ENCODE measurements around the gene ANKRD63. TPM values are rescaled to one million over a fixed set of nuclear protein-coding genes. Genes with fewer than 3 reads are reported as not detected.

ANKRD63 gene
- total and polyA plus RNA-seq, 4 experiments from 2014 or later, result not detected

DNA sequence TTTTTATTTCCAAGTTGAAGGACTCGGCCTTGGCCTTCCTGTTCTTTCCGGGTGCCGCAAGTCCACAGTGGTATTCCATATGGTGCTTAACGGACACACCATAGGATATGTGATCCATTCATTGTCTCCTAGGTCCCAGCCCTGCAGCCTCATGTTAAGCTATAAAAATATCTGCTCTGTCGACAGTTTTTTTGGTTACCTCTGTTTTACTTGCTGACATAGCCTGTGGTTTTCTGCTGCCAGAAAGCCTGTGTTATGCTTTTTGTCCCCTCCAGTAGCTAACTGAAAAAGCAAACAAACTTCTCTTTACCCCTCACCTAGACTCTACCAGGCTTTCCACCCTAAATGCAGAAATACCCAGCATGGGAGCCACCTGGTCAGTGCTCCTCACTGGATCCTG, 45.9 kb upstream of the ANKRD63 start:
- CTCF ChIA-PET (ENCODE audit: partially characterized antibody), result interaction anchor here (0.5 to 21.4 kb wide), 8 partner anchors 8 to 176 kb away, joined by 4 to 634 read pairs (median 6); partner anchors contain the start of genes INAFM2 and PLCB2
- Mint-ChIP-seq H3K27me3 (no peaks in the 10 kb centered on the region), H3K36me3 (no peaks in the 10 kb centered on the region), H3K4me3 (peak overlapping the region in 1 of 8 donors; percentile 3), H3K4me1 (peaks cover 7 to 19% (median 11%) of the 10 kb centered on the region in 4 donors), H3K27ac (peak overlapping the region in 2 of 7 donors; percentile 29 to 33), H3K9me3 (no peaks in the 10 kb centered on the region)
- no peak for DNase-seq
- intact Hi-C loops (cut with micrococcal nuclease), result no loop called here
- H3K4me1 ChIP-seq (ENCODE audit: insufficient read depth, low read length), result peaks cover 12% of the 10 kb centered on the region
- H3K4me3 ChIP-seq (ENCODE audit: low read length in 2 of 2), result no peak overlapping the region
- H3K9me3 ChIP-seq (ENCODE audit: control insufficient read depth in 1 of 2, low read length in 2 of 2), result no peaks in the 10 kb centered on the region
- H3K27ac ChIP-seq (ENCODE audit: low read depth, low read length), result no peak overlapping the region
- H3K36me3 ChIP-seq (ENCODE audit: insufficient read depth, low read length), result no peaks in the 10 kb centered on the region
- no peaks in the 10 kb centered on the region for H3K27me3 ChIP-seq (ENCODE audit: insufficient read depth, low read length)
- POLR2A ChIA-PET (ENCODE audit: partially characterized antibody), result interaction anchor here (5.4 kb wide), 1 partner anchor 21 kb away, joined by 44 read pairs; the partner anchor contains the start of gene PLCB2

GRCh38 chr15:40328176-40328575, 45.3 kb upstream of the ANKRD63 start:
- intact Hi-C loops (cut with micrococcal nuclease), result no loop called here
- DNase-seq, result no peak
- Histone ChIP-seq H3K27ac (ENCODE audit: low read depth, low read length) (no peak overlapping the region), H3K9me3 (ENCODE audit: control insufficient read depth in 1 of 2, low read length in 2 of 2) (no peaks in the 10 kb centered on the region), H3K4me1 (ENCODE audit: insufficient read depth, low read length) (peaks cover 12% of the 10 kb centered on the region), H3K4me3 (ENCODE audit: low read length in 2 of 2) (no peak overlapping the region), H3K36me3 (ENCODE audit: insufficient read depth, low read length) (no peaks in the 10 kb centered on the region), H3K27me3 (ENCODE audit: insufficient read depth, low read length) (no peaks in the 10 kb centered on the region)
- Mint-ChIP-seq H3K36me3 (no peaks in the 10 kb centered on the region), H3K4me3 (no peak overlapping the region), H3K9me3 (no peaks in the 10 kb centered on the region), H3K27me3 (no peaks in the 10 kb centered on the region), H3K4me1 (peaks cover 9 to 15% (median 11%) of the 10 kb centered on the region in 4 donors), H3K27ac (no peak overlapping the region)
- CTCF ChIA-PET (ENCODE audit: partially characterized antibody), result interaction anchor here (1.3 to 21.4 kb wide), 9 partner anchors 9 to 111 kb away, joined by 4 to 634 read pairs (median 8); partner anchors contain the start of genes INAFM2 and PLCB2
- POLR2A ChIA-PET (ENCODE audit: partially characterized antibody), result interaction anchor here (5.4 kb wide), 1 partner anchor 20 kb away, joined by 44 read pairs; the partner anchor contains the start of gene PLCB2

DNA sequence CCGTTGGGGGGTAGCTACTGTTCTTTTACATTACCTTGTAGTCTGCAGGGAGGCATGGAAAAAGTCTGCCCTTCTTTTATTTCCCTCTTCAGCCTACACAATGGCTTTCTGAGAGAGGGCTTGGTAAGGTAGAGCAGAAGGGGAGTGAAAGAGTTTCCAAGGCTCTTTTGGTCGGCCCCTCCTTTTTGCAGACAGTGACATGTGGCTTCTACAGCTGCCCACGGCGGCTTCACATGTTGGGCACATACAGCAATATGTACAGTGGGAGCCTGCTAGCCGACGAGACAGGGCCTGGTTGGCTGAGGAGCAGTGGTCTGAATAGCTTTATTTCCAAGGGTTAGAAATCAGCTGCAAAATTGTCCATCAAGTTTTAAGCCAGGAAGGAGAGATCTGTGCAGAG, 44.6 kb upstream of the ANKRD63 start:
- no peaks in the 10 kb centered on the region for H3K9me3 Mint-ChIP-seq
- H3K4me1 Mint-ChIP-seq, result peaks cover 9 to 20% (median 14%) of the 10 kb centered on the region in 4 donors
- H3K36me3 Mint-ChIP-seq, result no peaks in the 10 kb centered on the region
- Histone ChIP-seq H3K4me3 (ENCODE audit: low read length in 2 of 2) (no peak overlapping the region), H3K4me1 (ENCODE audit: insufficient read depth, low read length) (peaks cover 20% of the 10 kb centered on the region), H3K36me3 (ENCODE audit: insufficient read depth, low read length) (no peaks in the 10 kb centered on the region), H3K27ac (ENCODE audit: low read depth, low read length) (no peak overlapping the region), H3K27me3 (ENCODE audit: insufficient read depth, low read length) (no peaks in the 10 kb centered on the region), H3K9me3 (ENCODE audit: control insufficient read depth in 1 of 2, low read length in 2 of 2) (no peaks in the 10 kb centered on the region)
- intact Hi-C loops (cut with micrococcal nuclease), result no loop called here
- H3K4me3 Mint-ChIP-seq, result no peak overlapping the region
- POLR2A ChIA-PET (ENCODE audit: partially characterized antibody), result interaction anchor here (5.4 kb wide), 1 partner anchor 20 kb away, joined by 44 read pairs; the partner anchor contains the start of gene PLCB2
- no peak overlapping the region for H3K27ac Mint-ChIP-seq
- CTCF ChIA-PET (ENCODE audit: partially characterized antibody), result interaction anchor here (0.5 to 21.4 kb wide), 8 partner anchors 10 to 1152 kb away, joined by 3 to 634 read pairs (median 10); partner anchors contain the start of genes INAFM2 and PLCB2
- no peak for DNase-seq
- H3K27me3 Mint-ChIP-seq, result no peaks in the 10 kb centered on the region

DNA sequence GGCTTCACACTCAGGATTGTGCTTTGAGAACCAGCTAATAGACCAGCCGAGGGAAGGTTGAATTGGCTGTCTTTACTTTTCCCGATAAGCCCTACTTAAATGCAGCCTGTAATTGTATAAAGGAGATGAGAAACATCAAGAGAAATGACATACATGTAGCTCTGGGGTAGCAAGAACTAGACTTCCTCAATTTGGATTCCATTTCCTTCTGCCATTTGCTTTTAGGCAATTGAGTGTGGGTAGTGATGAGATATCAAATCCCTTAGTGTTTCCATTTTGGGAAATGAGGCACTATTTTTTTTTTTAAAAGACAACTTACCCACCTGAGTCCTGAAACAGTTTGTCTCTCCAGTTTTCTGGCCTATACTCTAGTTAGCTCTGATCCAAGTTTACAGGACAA, 42.8 kb upstream of the ANKRD63 start:
- Mint-ChIP-seq H3K9me3 (no peaks in the 10 kb centered on the region), H3K27me3 (no peaks in the 10 kb centered on the region), H3K27ac (peak overlapping the region in 1 of 7 donors; percentile 84), H3K36me3 (no peaks in the 10 kb centered on the region), H3K4me3 (peak overlapping the region in 6 of 8 donors; percentile 8 to 88 (median 26)), H3K4me1 (peaks cover 16 to 35% (median 25%) of the 10 kb centered on the region in 4 donors)
- H3K9me3 ChIP-seq (ENCODE audit: control insufficient read depth in 1 of 2, low read length in 2 of 2), result no peaks in the 10 kb centered on the region
- ChIA-PET POLR2A (ENCODE audit: partially characterized antibody) (interaction anchor here (0.9 to 5.4 kb wide), 2 partner anchors 9 to 18 kb away, joined by 3 to 44 read pairs; partner anchors contain the start of gene PLCB2), CTCF (ENCODE audit: partially characterized antibody) (interaction anchor here (1.2 to 21.4 kb wide), 6 partner anchors 12 to 108 kb away, joined by 3 to 634 read pairs (median 16); partner anchors contain the start of genes INAFM2 and PLCB2)
- no peaks in the 10 kb centered on the region for H3K27me3 ChIP-seq (ENCODE audit: insufficient read depth, low read length)
- no peak for DNase-seq
- H3K4me1 ChIP-seq (ENCODE audit: insufficient read depth, low read length), result peaks cover 22% of the 10 kb centered on the region
- intact Hi-C loops (cut with micrococcal nuclease), result no loop called here
- H3K36me3 ChIP-seq (ENCODE audit: insufficient read depth, low read length), result no peaks in the 10 kb centered on the region
- no peak overlapping the region for H3K4me3 ChIP-seq (ENCODE audit: low read length in 2 of 2)
- no peak overlapping the region for H3K27ac ChIP-seq (ENCODE audit: low read depth, low read length)

GRCh38 chr15:40325188-40325587, 42.3 kb upstream of the ANKRD63 start:
- H3K4me1 Mint-ChIP-seq, result peaks cover 16 to 35% (median 25%) of the 10 kb centered on the region in 4 donors
- Histone ChIP-seq H3K27ac (ENCODE audit: low read depth, low read length) (no peak overlapping the region), H3K4me1 (ENCODE audit: insufficient read depth, low read length) (peaks cover 22% of the 10 kb centered on the region), H3K9me3 (ENCODE audit: control insufficient read depth in 1 of 2, low read length in 2 of 2) (no peaks in the 10 kb centered on the region), H3K36me3 (ENCODE audit: insufficient read depth, low read length) (no peaks in the 10 kb centered on the region), H3K27me3 (ENCODE audit: insufficient read depth, low read length) (no peaks in the 10 kb centered on the region), H3K4me3 (ENCODE audit: low read length in 2 of 2) (peak overlapping the region in 1 of 2 donors; percentile 41)
- H3K27ac Mint-ChIP-seq, result peak overlapping the region in 2 of 7 donors; percentile 1 to 84
- intact Hi-C loops (cut with micrococcal nuclease), result no loop called here
- no peaks in the 10 kb centered on the region for H3K9me3 Mint-ChIP-seq
- CTCF ChIA-PET (ENCODE audit: partially characterized antibody), result interaction anchor here (1.0 to 21.4 kb wide), 7 partner anchors 12 to 107 kb away, joined by 3 to 634 read pairs (median 8); partner anchors contain the start of genes INAFM2 and PLCB2
- DNase-seq, result no peak
- no peaks in the 10 kb centered on the region for H3K36me3 Mint-ChIP-seq
- peak overlapping the region; percentile 78 to 88 (median 84) for H3K4me3 Mint-ChIP-seq
- peaks cover 0 to under 1% of the 10 kb centered on the region in 2 donors for H3K27me3 Mint-ChIP-seq
- POLR2A ChIA-PET (ENCODE audit: partially characterized antibody), result interaction anchor here (0.8 to 5.4 kb wide), 3 partner anchors 9 to 17 kb away, joined by 3 to 44 read pairs (median 3); partner anchors contain the start of gene PLCB2

GRCh38 chr15:40323953-40324937, 41.4 kb upstream of the ANKRD63 start:
- Mint-ChIP-seq H3K27ac (peak overlapping the region in 3 of 7 donors; percentile 41 to 84 (median 78)), H3K27me3 (peaks cover 0 to 7% of the 10 kb centered on the region in 2 donors), H3K4me3 (peak overlapping the region; percentile 78 to 88 (median 84)), H3K9me3 (no peaks in the 10 kb centered on the region), H3K36me3 (no peaks in the 10 kb centered on the region), H3K4me1 (peaks cover 16 to 35% (median 25%) of the 10 kb centered on the region in 4 donors)
- Histone ChIP-seq H3K4me3 (ENCODE audit: low read length in 2 of 2) (peak overlapping the region in 1 of 2 donors; percentile 41), H3K27me3 (ENCODE audit: insufficient read depth, low read length) (no peaks in the 10 kb centered on the region), H3K36me3 (ENCODE audit: insufficient read depth, low read length) (no peaks in the 10 kb centered on the region), H3K9me3 (ENCODE audit: control insufficient read depth in 1 of 2, low read length in 2 of 2) (no peaks in the 10 kb centered on the region), H3K27ac (ENCODE audit: low read depth, low read length) (no peak overlapping the region), H3K4me1 (ENCODE audit: insufficient read depth, low read length) (peaks cover 22% of the 10 kb centered on the region)
- CTCF ChIA-PET (ENCODE audit: partially characterized antibody), result interaction anchor here (1.0 to 23.8 kb wide), 9 partner anchors 11 to 98 kb away, joined by 3 to 634 read pairs (median 31); partner anchors contain the start of genes CCDC9B, INAFM2 and PLCB2
- intact Hi-C loops (cut with micrococcal nuclease), result loop anchor here (1.0 to 5.0 kb wide), 5 partner anchors 16 to 908 kb away; partner anchors contain the start of genes ANKRD63, CHP1, DNAJC17 and EXD1
- POLR2A ChIA-PET (ENCODE audit: partially characterized antibody), result interaction anchor here (0.8 to 8.8 kb wide), 5 partner anchors 10 to 115 kb away, joined by 3 to 90 read pairs (median 6); partner anchors contain the start of gene PLCB2
- DNase-seq, result peak in 2 of 5 donors; percentile 16 to 25
